Sigmoid colon (tissue), 4 donors: ENCODE results near the gene WASF2.

Source experiments
- EP300 ChIP-seq, 4 donors: sonication (generic); formaldehyde crosslinking; IDR thresholded peaks; one replicate each; pipeline ENCODE4 v1.6.1; 2017; ENCODE audit warnings: antibody characterized with exemption in 4 of 4
- TF ChIP-seq, protein P1 (sequence below), 4 experiments: fragments of 450-650 bp in 3 of 4; fragments of 200-600 bp in 1 of 4; IDR thresholded peaks; one replicate each; pipeline ENCODE4 v1.5.1; 2016 to 2019; ENCODE audit warnings: antibody characterized with exemption in 4 of 4, mild to moderate bottlenecking in 3 of 4, moderate library complexity in 2 of 4

DNA sequence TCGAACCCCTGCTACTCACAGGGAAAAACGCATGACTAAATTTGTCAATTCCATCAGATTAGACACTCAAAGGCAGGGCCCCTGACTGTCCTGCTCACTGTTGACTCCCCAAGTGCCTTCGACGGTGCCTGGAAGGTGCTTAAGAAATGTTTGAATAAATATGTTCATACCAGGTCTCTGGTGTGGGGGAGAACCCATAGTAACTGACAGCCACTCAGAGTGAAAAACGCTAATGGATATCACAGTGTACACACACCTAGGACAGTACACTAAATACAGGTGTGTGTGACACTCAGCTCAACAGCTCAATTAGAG is 39.7 kb upstream of the WASF2 start:
- TF ChIP-seq, protein P1, sequence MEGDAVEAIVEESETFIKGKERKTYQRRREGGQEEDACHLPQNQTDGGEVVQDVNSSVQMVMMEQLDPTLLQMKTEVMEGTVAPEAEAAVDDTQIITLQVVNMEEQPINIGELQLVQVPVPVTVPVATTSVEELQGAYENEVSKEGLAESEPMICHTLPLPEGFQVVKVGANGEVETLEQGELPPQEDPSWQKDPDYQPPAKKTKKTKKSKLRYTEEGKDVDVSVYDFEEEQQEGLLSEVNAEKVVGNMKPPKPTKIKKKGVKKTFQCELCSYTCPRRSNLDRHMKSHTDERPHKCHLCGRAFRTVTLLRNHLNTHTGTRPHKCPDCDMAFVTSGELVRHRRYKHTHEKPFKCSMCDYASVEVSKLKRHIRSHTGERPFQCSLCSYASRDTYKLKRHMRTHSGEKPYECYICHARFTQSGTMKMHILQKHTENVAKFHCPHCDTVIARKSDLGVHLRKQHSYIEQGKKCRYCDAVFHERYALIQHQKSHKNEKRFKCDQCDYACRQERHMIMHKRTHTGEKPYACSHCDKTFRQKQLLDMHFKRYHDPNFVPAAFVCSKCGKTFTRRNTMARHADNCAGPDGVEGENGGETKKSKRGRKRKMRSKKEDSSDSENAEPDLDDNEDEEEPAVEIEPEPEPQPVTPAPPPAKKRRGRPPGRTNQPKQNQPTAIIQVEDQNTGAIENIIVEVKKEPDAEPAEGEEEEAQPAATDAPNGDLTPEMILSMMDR (IDR thresholded peaks at IDR 0.05) = no peak
- no peak for TF ChIP-seq EP300 (IDR thresholded peaks at IDR 0.05)
